GM15510 (cell line): ENCODE results near the gene ADSS1.
A peak's percentile ranks its signal among the peaks of the same experiment; 100 is the strongest.

ENCODE experiments used
- POLR2A ChIP-seq: IDR thresholded peaks from 3 replicates; pipeline ENCODE4 v1.6.1; 2011; ENCODE audit warnings: borderline replicate concordance; ENCODE audit not compliant: insufficient read length; ENCODE audit errors: extremely low read depth

The ADSS1 gene

GRCh38 chr14:104723651-104724406 lies at the start of gene ADSS1:
ADSS1 (plus strand) TSS chr14:104724229; CDS start chr14:104724271, 42 bp downstream.
- peak; percentile 45 for TF ChIP-seq POLR2A

GRCh38 chr14:104675447-104675846 lies 48.6 kb upstream of the ADSS1 start:
- TF ChIP-seq POLR2A: no peak

- TF ChIP-seq POLR2A: no peak
Observed at GRCh38 chr14:104676130-104676693, 47.8 kb upstream of the ADSS1 start.

DNA sequence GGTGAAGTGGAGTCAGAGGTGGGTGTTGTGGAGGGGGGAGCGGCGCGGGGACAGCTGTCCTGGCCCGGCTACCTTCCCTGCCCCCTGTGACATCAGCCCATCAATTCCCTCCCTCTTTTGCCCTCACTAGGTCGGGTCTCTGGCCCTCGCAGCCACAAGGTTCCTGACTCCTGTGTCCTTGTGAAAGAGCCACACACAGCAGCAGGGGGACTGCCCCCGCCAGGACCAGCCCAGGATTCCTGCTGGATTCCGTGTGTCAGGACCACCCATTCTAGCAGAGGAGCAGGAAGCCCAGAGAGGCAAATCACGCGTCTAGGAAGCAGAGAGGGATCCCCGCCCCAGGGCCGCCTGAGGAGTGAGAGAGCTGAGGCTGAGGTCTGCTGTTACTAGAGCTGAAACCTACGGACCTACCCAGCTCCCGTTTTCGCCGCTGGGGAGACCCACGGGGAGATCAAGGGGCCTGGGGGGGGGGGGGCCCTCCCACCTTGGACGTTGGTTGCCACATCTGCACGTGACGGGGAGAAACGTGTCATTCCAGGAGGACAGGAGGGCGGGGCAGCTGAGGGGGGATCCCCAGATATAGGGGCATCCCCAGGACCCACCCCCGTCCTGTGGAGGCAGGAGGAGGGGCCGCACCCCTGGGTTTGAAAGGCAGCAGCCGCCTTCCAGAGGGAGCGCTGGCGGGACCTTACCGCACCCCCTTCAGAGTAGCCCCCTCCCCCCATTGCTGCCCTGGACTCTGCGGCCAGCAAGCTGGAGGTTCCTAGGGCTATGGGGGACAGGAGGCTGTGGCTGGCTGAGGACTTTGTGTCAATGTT lies 47.1 kb upstream of the ADSS1 start:
- TF ChIP-seq POLR2A: peak; percentile 5

DNA sequence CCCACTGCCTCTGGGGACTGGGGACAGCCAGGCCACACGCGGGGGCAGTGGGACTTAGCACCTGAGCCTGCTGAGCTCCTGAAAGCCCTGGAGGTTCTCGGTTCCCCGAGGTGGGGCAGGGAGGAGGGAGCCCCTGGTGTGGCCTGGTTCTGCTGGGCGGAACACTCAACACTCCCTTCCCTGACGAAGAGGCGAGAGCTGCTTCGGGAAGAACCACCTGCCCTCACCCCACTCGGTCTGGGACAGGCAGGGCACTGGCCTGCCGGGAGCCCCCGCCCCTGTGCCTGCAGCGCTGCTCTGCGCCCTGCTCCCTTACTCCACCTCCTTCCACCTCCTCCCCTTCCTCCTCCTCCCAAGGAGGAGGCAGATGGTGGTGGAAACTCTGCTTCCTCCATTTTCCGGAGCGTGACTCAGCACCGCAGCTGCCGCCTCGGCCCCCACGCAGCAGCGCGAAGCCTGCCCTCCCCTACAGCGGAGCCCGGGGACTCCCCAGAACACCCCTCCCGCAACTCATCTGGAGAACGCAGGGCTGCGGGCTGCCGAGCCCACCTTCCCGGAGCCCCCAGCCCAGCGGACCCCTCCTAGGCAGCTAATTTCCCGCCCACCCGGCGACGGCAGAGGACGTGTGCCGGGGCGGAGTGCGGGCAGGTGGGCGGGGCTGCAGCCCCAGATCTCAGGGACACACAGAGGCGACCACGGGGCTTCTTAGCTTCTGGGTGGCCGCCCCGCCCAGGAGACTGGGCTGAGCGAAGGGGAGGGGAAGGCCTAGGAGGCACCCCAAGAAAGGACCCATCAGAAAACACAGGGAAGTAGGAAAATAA lies 46.3 kb upstream of the ADSS1 start:
- TF ChIP-seq POLR2A: peak; percentile 41

DNA sequence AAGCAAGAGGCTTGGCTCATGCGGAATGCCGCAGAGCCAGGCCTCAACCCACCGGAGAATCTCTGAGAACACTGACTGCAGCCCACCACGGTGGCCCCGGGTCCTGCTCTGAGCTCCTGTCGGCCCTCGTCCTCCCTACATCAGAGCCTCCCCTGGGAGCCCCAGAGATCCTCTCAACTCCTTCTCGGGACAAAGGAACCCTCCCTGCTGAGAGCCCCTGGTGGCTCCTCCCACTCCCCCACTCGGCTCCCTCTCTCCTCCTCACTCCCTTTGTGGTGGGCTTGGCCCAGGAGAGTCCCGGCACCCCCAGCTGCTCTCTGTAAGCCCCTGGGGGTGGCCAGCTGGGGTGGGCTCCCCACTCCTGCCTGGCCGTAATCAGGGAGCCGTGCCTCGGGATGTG lies 45.7 kb upstream of the ADSS1 start:
- TF ChIP-seq POLR2A: no peak

- no peak for TF ChIP-seq POLR2A
Observed at GRCh38 chr14:104678901-104679705, 44.9 kb upstream of the ADSS1 start.

GRCh38 chr14:104680056-104680805 lies 43.8 kb upstream of the ADSS1 start:
- no peak for TF ChIP-seq POLR2A

- no peak for TF ChIP-seq POLR2A
Observed at GRCh38 chr14:104680806-104681688, 43.0 kb upstream of the ADSS1 start.

DNA sequence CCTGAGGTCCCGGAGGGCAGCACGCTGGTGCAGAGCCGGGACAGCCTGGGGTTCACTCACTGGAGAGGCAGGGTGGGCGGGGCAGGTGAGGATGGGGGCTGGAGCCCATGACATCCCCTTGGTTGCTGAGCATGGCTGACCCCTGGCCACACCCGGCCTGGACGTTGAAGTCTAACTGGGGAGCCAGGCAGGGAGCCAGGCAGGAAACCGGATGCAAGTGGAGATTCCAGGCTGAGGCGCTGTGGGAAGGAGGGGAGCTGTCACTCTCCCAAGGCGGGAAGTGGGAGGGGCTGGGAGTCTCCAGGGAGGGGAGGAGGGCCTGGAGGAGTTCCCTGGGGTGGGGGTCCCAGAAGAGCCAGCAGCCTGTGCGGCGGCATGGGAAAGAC lies 42.3 kb upstream of the ADSS1 start:
- no peak for TF ChIP-seq POLR2A

DNA sequence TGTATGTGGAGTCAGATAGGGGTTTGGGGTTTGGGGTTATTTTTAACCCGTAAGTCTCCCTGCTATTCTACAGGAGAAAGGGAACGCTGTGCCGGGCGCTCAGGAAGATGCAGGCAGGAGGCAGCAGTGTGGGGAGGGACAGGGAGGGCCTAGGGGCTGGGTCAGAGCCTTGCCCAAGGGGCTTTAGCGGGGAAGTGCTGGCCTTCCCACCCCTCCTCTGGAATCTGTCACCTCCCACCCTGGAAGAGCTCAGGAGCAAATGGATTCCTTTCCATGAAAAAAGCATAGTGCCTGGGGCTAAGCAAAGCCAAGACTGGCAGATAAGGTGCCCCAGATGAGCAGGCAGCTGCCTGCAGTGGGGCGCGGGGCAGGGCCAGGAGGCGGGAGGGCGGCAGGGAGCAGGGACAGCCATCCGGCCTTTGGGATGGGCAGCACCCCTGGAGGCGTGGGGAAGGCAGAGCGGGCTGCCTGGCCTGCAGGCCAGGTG lies 41.9 kb upstream of the ADSS1 start:
- no peak for TF ChIP-seq POLR2A
